ENCODE measurements around the gene ALK.

ALK gene

GRCh38 chr2:29638641-29639040 is 282.7 kb downstream of the ALK start:
- TF ChIP-seq CTCF (IDR thresholded peaks at IDR 0.05): no peak

GRCh38 chr2:29634916-29635315 is 286.5 kb downstream of the ALK start:
- no peak for TF ChIP-seq CTCF (IDR thresholded peaks at IDR 0.05)

GRCh38 chr2:29632018-29632417 is 289.4 kb downstream of the ALK start:
- TF ChIP-seq CTCF (IDR thresholded peaks at IDR 0.05): no peak

GRCh38 chr2:29629495-29629894 is 291.9 kb downstream of the ALK start:
- no peak for TF ChIP-seq CTCF (IDR thresholded peaks at IDR 0.05)

GRCh38 chr2:29628862-29629261 is 292.5 kb downstream of the ALK start:
- TF ChIP-seq CTCF (IDR thresholded peaks at IDR 0.05): no peak

- TF ChIP-seq CTCF (IDR thresholded peaks at IDR 0.05): no peak
Observed at GRCh38 chr2:29628108-29628745, 293.2 kb downstream of the ALK start.

GRCh38 chr2:29627279-29627711 is 294.1 kb downstream of the ALK start:
- no peak for TF ChIP-seq CTCF (IDR thresholded peaks at IDR 0.05)

- TF ChIP-seq CTCF (IDR thresholded peaks at IDR 0.05): no peak
Observed at GRCh38 chr2:29620890-29621289, 300.5 kb downstream of the ALK start.

Measured in LNCAP (cell line).